Astrocyte (in vitro differentiated cells and primary cell): ENCODE results near the gene ZNF394.

ENCODE experiments used
- EZH2 ChIP-seq: IDR thresholded peaks from 2 replicates; pipeline ENCODE4 v1.6.1; 2012; ENCODE audit warnings: mild to moderate bottlenecking, low read length, inconsistent platforms; ENCODE audit not compliant: insufficient read depth
- TF ChIP-seq, protein P1 (sequence below): IDR thresholded peaks from 2 replicates; pipeline ENCODE4 v1.5.1; 2011; ENCODE audit warnings: low read depth, mild to moderate bottlenecking, inconsistent platforms, low read length, moderate library complexity; ENCODE audit not compliant: insufficient read depth

- TF ChIP-seq, protein P1, sequence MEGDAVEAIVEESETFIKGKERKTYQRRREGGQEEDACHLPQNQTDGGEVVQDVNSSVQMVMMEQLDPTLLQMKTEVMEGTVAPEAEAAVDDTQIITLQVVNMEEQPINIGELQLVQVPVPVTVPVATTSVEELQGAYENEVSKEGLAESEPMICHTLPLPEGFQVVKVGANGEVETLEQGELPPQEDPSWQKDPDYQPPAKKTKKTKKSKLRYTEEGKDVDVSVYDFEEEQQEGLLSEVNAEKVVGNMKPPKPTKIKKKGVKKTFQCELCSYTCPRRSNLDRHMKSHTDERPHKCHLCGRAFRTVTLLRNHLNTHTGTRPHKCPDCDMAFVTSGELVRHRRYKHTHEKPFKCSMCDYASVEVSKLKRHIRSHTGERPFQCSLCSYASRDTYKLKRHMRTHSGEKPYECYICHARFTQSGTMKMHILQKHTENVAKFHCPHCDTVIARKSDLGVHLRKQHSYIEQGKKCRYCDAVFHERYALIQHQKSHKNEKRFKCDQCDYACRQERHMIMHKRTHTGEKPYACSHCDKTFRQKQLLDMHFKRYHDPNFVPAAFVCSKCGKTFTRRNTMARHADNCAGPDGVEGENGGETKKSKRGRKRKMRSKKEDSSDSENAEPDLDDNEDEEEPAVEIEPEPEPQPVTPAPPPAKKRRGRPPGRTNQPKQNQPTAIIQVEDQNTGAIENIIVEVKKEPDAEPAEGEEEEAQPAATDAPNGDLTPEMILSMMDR: no peak
- TF ChIP-seq EZH2: no peak
Measured at GRCh38 chr7:99461221-99461620, 38.9 kb downstream of the ZNF394 start.
